Measurements from ENCODE around the gene CHCHD3. TPM values are rescaled to one million over a fixed set of nuclear protein-coding genes. Genes with fewer than 3 reads are reported as not detected.

Gene CHCHD3
- total RNA-seq, 1 experiment from 2014 or later = 89.9 TPM

GRCh38 chr7:132959891-132960290 is 122.0 kb downstream of the CHCHD3 start:
- CTCF ChIA-PET = no interaction called here
- H3K27ac Mint-ChIP-seq (ENCODE audit: unreplicated experiment) = no peak overlapping the region
- BruUV-seq (replicated peaks) = no TSS peak

DNA sequence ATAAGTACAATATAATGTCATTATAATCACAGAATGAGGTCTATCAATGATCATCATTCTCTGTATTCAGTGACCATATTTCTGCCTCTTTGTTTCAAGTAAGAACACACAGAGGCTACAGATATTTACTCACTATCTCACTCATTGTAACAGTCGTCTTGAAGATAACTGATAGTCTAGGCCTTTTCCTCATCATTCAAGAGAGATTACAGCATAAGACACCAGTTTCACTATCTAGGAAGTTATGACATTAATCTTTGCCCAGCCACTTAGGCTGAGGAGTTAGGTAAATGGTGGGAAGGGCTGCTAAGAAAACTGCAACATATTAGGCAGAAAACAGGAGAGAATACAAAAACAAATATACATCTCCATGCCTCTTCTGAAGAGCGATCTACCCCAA is 125.3 kb downstream of the CHCHD3 start:
- Mint-ChIP-seq H3K4me1 (ENCODE audit: low read depth, unreplicated experiment) (no peaks in the 10 kb centered on the region), H3K9me3 (ENCODE audit: low read depth, unreplicated experiment) (no peaks in the 10 kb centered on the region)

More at GRCh38 chr7:132959891-132960290, 122.0 kb downstream of the CHCHD3 start:
- H3K27me3 Mint-ChIP-seq (ENCODE audit: unreplicated experiment) = no peaks in the 10 kb centered on the region
- H3K36me3 Mint-ChIP-seq (ENCODE audit: insufficient read depth, unreplicated experiment) = no peaks in the 10 kb centered on the region
- DNase-seq = no peak
- intact Hi-C loops (cut with micrococcal nuclease; ENCODE audit: unreplicated experiment) = no loop called here
- no peaks in the 10 kb centered on the region for H3K9me3 Mint-ChIP-seq (ENCODE audit: low read depth, unreplicated experiment)
- no peak for TF ChIP-seq CTCF (IDR thresholded peaks at IDR 0.05; ENCODE audit: unreplicated experiment)
- H3K4me1 Mint-ChIP-seq (ENCODE audit: low read depth, unreplicated experiment) = no peaks in the 10 kb centered on the region
- H3K4me3 Mint-ChIP-seq (ENCODE audit: low read depth, unreplicated experiment) = no peak overlapping the region

GRCh38 chr7:132953468-132953867 is 128.4 kb downstream of the CHCHD3 start:
- no peak for DNase-seq
- Mint-ChIP-seq H3K36me3 (ENCODE audit: insufficient read depth, unreplicated experiment) (no peaks in the 10 kb centered on the region), H3K27me3 (ENCODE audit: unreplicated experiment) (no peaks in the 10 kb centered on the region), H3K27ac (ENCODE audit: unreplicated experiment) (no peak overlapping the region), H3K9me3 (ENCODE audit: low read depth, unreplicated experiment) (no peaks in the 10 kb centered on the region), H3K4me1 (ENCODE audit: low read depth, unreplicated experiment) (no peaks in the 10 kb centered on the region), H3K4me3 (ENCODE audit: low read depth, unreplicated experiment) (no peak overlapping the region)
- CTCF ChIA-PET = no interaction called here
- TF ChIP-seq CTCF (IDR thresholded peaks at IDR 0.05; ENCODE audit: unreplicated experiment) = no peak
- no TSS peak for BruUV-seq (replicated peaks)
- intact Hi-C loops (cut with micrococcal nuclease; ENCODE audit: unreplicated experiment) = no loop called here

More for the DNA sequence above, 125.3 kb downstream of the CHCHD3 start:
- DNase-seq = no peak
- CTCF ChIA-PET = no interaction called here
- no peak for TF ChIP-seq CTCF (IDR thresholded peaks at IDR 0.05; ENCODE audit: unreplicated experiment)
- intact Hi-C loops (cut with micrococcal nuclease; ENCODE audit: unreplicated experiment) = no loop called here
- H3K27ac Mint-ChIP-seq (ENCODE audit: unreplicated experiment) = no peak overlapping the region
- BruUV-seq (replicated peaks) = no TSS peak
- no peak overlapping the region for H3K4me3 Mint-ChIP-seq (ENCODE audit: low read depth, unreplicated experiment)
- H3K27me3 Mint-ChIP-seq (ENCODE audit: unreplicated experiment) = no peaks in the 10 kb centered on the region
- H3K36me3 Mint-ChIP-seq (ENCODE audit: insufficient read depth, unreplicated experiment) = no peaks in the 10 kb centered on the region

GRCh38 chr7:132950725-132951124 is 131.2 kb downstream of the CHCHD3 start:
- no peaks in the 10 kb centered on the region for H3K36me3 Mint-ChIP-seq (ENCODE audit: insufficient read depth, unreplicated experiment)
- H3K27me3 Mint-ChIP-seq (ENCODE audit: unreplicated experiment) = no peaks in the 10 kb centered on the region
- H3K9me3 Mint-ChIP-seq (ENCODE audit: low read depth, unreplicated experiment) = no peaks in the 10 kb centered on the region
- BruUV-seq (replicated peaks) = no TSS peak
- H3K4me1 Mint-ChIP-seq (ENCODE audit: low read depth, unreplicated experiment) = no peaks in the 10 kb centered on the region
- intact Hi-C loops (cut with micrococcal nuclease; ENCODE audit: unreplicated experiment) = no loop called here
- CTCF ChIA-PET = no interaction called here
- H3K27ac Mint-ChIP-seq (ENCODE audit: unreplicated experiment) = no peak overlapping the region
- no peak overlapping the region for H3K4me3 Mint-ChIP-seq (ENCODE audit: low read depth, unreplicated experiment)
- TF ChIP-seq CTCF (IDR thresholded peaks at IDR 0.05; ENCODE audit: unreplicated experiment) = no peak
- no peak for DNase-seq

All from Calu3 (cell line).